ENCODE data around the gene ACP6.

Gene ACP6

GRCh38 chr1:147651466-147651865 is 18.9 kb downstream of the ACP6 start:
- DNase-seq = peak in 1 of 51 donors; percentile 5

DNA sequence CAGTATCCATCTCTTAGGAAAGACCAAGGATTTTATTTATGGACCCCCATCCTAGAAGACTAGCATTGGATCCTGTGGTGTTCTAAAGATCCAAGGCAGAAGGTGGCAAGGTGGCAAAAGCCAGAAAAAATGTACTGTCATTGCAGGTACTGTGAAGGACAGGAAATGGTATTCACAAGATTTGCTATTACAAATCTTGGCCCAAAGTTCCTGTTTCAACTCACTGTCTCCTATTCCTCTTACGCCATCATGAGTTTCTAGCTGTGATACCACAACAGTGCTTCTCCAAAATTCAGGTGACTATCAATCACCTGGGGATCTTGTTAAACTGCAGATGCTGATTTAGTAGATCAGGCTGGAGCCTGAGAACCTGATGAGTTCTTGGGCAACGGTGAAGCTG is 21.4 kb downstream of the ACP6 start:
- DNase-seq = no peak

DNA sequence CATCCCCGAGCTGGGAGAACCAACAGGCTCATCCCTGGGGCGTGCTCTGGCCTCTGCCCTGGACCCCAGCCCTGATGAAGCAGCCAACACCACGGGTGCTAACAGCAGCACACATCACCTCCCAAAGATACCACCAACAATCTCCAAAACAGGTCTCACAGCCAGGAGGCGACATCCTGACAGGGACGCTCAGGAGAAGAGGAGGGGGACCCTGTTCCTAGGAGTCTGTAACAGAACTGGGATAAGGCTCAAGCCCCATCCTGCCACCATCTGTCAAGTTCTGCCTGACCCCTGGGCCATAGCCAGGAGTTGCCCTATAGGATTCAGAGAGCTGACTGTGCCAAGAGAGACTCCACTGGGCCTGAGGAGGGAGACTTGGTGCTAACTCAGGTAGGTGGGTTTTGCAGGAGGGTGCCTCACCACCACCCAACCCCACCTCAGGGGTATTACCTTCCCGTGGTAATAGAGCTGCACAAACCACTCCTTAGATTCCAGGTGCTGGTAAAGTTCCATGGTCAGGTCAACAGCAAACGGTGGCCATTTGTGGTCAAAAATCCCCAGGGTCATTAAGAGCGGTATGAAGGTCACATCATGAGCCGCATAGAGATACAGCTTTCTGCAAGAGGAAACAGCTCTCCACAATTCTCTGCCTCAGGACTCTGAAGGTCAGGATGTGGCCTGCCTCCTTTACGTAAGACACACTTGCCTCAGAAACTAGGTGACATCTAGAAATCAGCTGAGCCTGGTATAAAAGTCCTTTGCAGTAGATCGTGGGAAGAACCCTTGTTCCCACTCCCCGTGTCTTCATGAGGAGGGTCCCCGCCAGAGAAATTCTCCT is 22.3 kb downstream of the ACP6 start:
- no peak for DNase-seq

GRCh38 chr1:147643974-147644373 is 26.4 kb downstream of the ACP6 start:
- DNase-seq = no peak

DNA sequence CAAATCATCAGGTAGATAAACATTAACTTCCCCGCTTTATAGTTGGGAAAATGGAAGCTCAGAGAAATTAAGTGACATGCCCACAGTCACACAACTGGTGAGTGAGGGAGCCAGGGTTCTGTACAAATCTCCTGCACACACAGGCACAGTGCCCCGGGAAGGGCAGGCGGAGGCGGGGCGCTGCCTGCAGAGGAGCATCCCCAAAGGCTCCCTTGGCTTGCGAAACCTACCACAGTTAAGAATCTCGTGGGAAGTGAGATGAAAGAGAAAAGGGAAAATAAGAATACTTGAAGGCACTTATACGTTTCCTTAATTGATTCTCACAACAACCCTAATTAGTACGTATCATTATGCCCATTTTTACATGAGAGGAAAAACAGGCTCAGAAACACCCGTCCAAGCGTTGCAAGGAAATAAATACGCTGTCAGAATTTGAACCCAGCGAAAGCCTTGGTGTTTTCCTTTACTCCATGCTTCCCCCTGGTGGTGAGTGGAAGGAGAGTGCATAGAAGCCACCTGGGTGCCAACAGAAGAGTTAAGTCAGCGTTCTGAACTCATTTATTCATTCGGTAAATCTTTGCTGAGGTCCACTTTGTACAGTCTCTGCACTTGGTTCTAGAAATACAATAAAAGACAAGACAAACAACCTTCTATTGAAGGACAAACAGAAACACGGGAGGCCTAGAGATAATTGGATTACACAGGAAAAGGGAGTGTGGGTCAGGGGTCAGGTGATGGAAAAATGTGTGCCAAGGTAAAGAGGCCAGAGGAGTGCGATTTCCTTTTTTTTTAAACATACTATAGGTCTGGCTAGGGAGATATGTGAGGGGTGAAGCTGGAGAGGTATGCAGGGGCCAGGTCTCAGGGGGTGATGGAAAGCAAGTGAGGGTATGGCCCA is 28.4 kb downstream of the ACP6 start:
- DNase-seq = peak in 5 of 51 donors; percentile 3 to 16 (median 13)

DNA sequence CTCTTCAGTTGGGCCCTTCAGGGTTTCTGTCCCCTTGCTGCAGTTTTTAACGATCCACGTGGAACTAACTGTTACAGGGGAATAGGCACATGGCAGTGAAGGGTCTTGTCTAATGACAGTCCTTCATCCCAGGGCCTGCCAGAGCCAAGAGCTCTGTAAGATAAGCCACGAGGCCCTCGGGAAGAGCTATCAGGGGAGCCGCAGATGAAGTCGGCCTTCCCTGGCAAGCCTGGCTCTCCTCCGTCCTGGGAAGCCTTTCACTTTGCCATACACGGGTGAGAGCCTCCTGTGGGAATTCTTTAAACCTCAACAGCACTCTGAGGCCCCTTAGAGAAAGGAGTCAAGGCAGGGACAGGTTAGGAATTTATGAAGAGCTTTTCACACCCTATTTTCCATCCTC is 29.0 kb downstream of the ACP6 start:
- no peak for DNase-seq

- peak in 35 of 51 donors; percentile 6 to 71 (median 38) for DNase-seq
Observed at GRCh38 chr1:147640553-147641165, 29.7 kb downstream of the ACP6 start.

- DNase-seq = no peak
Observed at GRCh38 chr1:147636314-147636713, 34.0 kb downstream of the ACP6 start.

GRCh38 chr1:147635342-147635741 is 35.0 kb downstream of the ACP6 start:
- DNase-seq = no peak

DNA sequence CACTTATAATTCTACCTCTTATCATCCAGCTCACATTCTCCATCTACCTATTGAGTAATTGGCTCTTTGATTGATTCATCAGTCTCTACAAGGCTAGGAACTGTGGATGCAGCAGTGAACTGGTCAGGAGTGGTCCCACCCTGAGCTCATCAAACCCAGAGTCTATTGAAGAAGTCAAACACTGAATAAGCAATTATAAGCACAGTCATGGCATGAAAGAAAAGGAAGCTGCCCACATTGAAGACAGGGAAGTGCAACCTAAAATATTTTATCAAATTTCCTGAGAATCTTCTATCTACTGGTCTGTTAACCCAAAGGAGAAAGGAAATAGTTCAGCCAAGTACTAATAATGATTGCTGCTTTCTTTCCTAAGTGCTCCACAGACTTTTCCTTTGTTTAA is 35.7 kb downstream of the ACP6 start:
- DNase-seq = no peak

GRCh38 chr1:147633759-147634158 is 36.6 kb downstream of the ACP6 start:
- DNase-seq = no peak

DNA sequence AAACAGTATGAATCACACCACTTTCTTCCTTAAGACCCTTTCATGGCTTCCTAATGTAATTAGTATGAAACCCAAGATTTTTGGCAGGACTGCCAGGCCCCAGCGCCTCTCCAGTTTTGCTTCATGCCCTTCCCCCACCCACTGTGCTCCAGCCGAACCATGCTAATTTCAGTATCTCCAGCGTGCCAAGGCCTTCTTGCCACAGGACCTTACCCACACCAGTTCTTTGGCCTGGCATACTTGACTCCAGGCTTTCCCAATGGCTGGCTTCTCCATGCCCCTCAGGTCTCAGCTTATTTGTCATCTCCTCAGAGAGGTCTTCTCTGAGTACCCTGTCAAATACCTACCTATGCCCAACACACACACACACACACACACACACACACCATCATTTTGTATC is 38.5 kb downstream of the ACP6 start:
- no peak for DNase-seq

DNA sequence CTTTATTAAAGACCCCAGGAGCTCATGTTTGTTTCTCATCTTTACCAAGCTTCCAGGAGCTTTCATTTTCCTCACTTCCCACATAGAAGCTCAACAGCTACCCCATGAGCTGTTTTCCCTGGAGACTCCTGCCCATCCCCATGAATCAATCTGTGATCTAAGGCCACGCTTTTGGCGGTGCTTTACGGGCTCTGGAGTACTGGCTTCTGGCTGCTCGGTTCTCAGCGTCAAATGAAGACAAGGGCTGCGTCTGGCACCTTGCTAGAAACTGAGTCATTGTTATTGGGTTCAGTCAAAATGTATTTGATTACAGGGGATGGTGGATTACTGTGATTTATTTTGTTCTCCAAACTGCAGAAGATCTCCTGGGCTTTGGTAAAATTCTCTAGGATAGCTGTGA is 39.9 kb downstream of the ACP6 start:
- peak in 3 of 51 donors; percentile 10 to 31 (median 23) for DNase-seq

DNA sequence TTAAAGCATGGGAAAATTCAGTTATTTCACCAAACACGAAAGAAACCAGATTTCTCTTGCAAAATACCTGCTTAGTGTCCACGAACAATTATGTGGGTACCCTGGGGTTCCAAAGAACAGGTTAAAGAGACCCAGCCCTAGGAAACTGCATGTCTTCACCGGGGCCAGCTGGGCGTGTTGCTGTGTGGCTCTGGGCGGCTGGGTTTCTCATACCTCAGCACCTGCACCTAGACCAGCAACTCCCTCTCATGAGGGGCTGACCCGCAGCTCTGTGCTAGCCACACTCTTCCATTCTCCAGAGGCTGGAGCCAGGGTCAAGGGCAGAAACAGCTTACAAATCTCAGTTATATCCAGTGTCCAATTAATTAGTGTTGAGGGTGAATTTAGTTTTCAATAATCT is 40.3 kb downstream of the ACP6 start:
- DNase-seq = no peak

- DNase-seq = no peak
Observed at GRCh38 chr1:147628441-147628840, 41.9 kb downstream of the ACP6 start.

GRCh38 chr1:147627435-147628110 is 42.8 kb downstream of the ACP6 start:
- DNase-seq = peak in 20 of 51 donors; percentile 1 to 38 (median 15)

- peak in 1 of 51 donors; percentile 29 for DNase-seq
Observed at GRCh38 chr1:147626739-147627138, 43.6 kb downstream of the ACP6 start.

DNA sequence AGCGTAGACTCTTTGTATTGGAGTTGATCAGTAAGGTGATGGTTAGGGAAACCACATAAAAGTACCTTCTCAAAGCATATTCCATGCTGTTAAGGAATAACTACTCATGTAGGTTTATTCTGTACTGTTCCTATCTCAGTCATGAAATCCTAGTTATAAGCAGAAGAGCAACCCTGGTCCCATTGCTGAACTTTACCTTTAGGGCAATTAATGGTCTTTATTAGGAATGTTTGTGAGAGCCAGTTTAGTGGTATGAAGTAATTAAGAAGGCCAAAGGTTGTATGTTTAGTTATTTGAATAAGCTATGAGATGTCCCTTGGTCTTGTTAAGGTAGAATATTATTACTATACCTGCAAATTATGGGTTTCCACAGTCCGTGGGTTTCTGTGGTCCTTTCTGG is 44.0 kb downstream of the ACP6 start:
- DNase-seq = no peak

- no peak for DNase-seq
Observed at GRCh38 chr1:147625362-147625995, 44.8 kb downstream of the ACP6 start.

DNA sequence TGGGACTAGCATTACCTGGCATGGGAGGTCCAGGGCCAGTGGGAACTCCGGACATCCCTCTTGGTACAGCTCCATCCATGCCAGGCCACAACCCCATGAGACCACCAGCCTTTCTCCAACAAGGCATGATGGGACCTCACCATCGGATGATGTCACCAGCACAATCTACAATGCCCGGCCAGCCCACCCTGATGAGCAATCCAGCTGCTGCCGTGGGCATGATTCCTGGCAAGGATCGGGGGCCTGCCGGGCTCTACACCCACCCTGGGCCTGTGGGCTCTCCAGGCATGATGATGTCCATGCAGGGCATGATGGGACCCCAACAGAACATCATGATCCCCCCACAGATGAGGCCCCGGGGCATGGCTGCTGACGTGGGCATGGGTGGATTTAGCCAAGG is 45.8 kb downstream of the ACP6 start:
- DNase-seq = peak in 2 of 51 donors; percentile 26 to 100

DNA sequence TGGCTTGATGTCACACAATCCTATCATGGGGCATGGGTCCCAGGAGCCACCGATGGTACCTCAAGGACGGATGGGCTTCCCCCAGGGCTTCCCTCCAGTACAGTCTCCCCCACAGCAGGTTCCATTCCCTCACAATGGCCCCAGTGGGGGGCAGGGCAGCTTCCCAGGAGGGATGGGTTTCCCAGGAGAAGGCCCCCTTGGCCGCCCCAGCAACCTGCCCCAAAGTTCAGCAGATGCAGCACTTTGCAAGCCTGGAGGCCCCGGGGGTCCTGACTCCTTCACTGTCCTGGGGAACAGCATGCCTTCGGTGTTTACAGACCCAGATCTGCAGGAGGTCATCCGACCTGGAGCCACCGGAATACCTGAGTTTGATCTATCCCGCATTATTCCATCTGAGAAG is 46.3 kb downstream of the ACP6 start:
- DNase-seq = no peak

Data from hypothalamus (tissue), 51 donors.